Measurements from ENCODE around the gene FOXO3. TPM values are rescaled to one million over a fixed set of nuclear protein-coding genes. Genes with fewer than 3 reads are reported as not detected.

Gene FOXO3
- polyA plus RNA-seq, 2 donors = 9.6 to 15.3 TPM

DNA sequence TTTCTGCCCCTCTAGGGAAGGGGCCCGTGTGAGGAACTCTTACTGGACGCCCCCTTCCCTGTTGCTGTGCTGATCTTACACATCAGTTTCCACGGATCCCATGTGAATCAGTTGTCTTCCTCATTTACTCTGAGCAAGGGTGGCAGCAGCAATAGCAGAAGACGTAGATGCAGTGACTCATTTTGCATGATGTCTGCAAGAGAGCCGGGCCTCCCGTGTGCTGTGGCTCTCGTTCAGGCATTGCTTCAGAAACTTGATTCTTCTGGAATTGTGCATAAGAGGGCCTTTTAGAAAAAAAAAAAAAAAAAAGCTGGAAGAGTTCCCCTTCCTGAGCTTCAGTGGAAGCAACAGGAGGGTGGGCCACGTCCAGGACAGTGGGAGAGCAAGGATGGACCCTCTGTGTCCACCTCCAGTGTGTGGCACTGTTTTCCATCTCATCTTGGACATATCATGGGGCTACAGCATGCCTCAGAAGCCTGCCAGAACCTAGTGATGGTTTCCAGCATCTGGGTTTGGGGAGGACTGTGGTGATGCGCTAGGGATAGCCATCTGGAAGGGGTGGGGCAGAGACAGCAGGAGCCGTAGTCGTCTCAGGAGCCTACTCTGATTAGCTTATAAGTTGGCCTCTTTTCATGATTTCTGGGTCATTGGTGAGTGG lies 62.1 kb downstream of the FOXO3 start:
- H3K27me3 ChIP-seq (ENCODE audit: control insufficient read depth in 1 of 2, insufficient read depth in 2 of 2, low read length in 2 of 2) = no peaks in the 10 kb centered on the region
- 64 to 69% methylated on average over 11 of the region's 11 CpGs for WGBS, 2 donors
- H3K9me3 ChIP-seq (ENCODE audit: control insufficient read depth in 2 of 2, insufficient read depth in 1 of 2, low read depth in 1 of 2, low read length in 1 of 2) = no peaks in the 10 kb centered on the region
- H3K4me3 ChIP-seq (ENCODE audit: low read depth in 1 of 2, low read length in 2 of 2) = no peak overlapping the region
- peaks cover 0 to 2% of the 10 kb centered on the region in 2 donors for H3K36me3 ChIP-seq (ENCODE audit: control insufficient read depth in 2 of 2, insufficient read depth in 2 of 2, low read length in 1 of 2)
- peaks cover 11 to 18% of the 10 kb centered on the region in 2 donors for H3K4me1 ChIP-seq (ENCODE audit: control insufficient read depth in 2 of 2, insufficient read depth in 2 of 2, low read length in 1 of 2)
- H3K27ac ChIP-seq (ENCODE audit: low read depth in 2 of 2, low read length in 1 of 2) = peak overlapping the region; percentile 48 to 70

GRCh38 chr6:108623995-108624394 lies 63.3 kb downstream of the FOXO3 start:
- Histone ChIP-seq H3K4me1 (ENCODE audit: control insufficient read depth in 2 of 2, insufficient read depth in 2 of 2, low read length in 1 of 2) (peaks cover 11 to 20% of the 10 kb centered on the region in 2 donors), H3K27ac (ENCODE audit: low read depth in 2 of 2, low read length in 1 of 2) (no peak overlapping the region)
- WGBS, 2 donors = 87 to 90% methylated on average over 1 of the region's 1 CpG

DNA sequence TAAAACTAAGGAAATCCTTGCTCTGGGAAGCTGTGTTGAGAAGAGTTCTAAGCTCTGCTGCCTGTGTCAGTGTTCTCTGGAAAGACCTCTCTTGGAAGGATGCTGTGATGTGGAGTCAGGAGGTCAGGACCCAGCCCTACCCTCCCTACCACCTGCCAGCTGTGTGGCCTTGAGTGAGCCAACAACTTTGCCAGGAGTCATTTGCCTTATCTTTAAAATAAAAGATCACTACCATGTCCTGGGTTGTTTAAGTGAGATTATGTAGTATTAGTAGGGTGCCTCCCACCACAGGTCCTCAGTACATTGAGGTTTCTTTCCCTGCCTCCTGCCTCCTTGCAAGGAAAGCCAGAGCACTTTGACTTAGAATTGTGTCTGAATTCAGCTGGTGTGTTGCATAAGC lies 64.9 kb downstream of the FOXO3 start:
- H3K36me3 ChIP-seq (ENCODE audit: control insufficient read depth in 2 of 2, insufficient read depth in 2 of 2, low read length in 1 of 2) = peaks cover 0 to 2% of the 10 kb centered on the region in 2 donors
- no peak overlapping the region for H3K27ac ChIP-seq (ENCODE audit: low read depth in 2 of 2, low read length in 1 of 2)
- H3K4me3 ChIP-seq (ENCODE audit: low read depth in 1 of 2, low read length in 2 of 2) = no peak overlapping the region
- no peaks in the 10 kb centered on the region for H3K27me3 ChIP-seq (ENCODE audit: control insufficient read depth in 1 of 2, insufficient read depth in 2 of 2, low read length in 2 of 2)
- no peaks in the 10 kb centered on the region for H3K9me3 ChIP-seq (ENCODE audit: control insufficient read depth in 2 of 2, insufficient read depth in 1 of 2, low read depth in 1 of 2, low read length in 1 of 2)
- H3K4me1 ChIP-seq (ENCODE audit: control insufficient read depth in 2 of 2, insufficient read depth in 2 of 2, low read length in 1 of 2) = peaks cover 11 to 20% of the 10 kb centered on the region in 2 donors

More at GRCh38 chr6:108623995-108624394, 63.3 kb downstream of the FOXO3 start:
- Histone ChIP-seq H3K9me3 (ENCODE audit: control insufficient read depth in 2 of 2, insufficient read depth in 1 of 2, low read depth in 1 of 2, low read length in 1 of 2) (no peaks in the 10 kb centered on the region), H3K4me3 (ENCODE audit: low read depth in 1 of 2, low read length in 2 of 2) (no peak overlapping the region), H3K27me3 (ENCODE audit: control insufficient read depth in 1 of 2, insufficient read depth in 2 of 2, low read length in 2 of 2) (no peaks in the 10 kb centered on the region), H3K36me3 (ENCODE audit: control insufficient read depth in 2 of 2, insufficient read depth in 2 of 2, low read length in 1 of 2) (peaks cover 0 to 2% of the 10 kb centered on the region in 2 donors)

GRCh38 chr6:108626777-108627176 lies 66.1 kb downstream of the FOXO3 start:
- H3K27ac ChIP-seq (ENCODE audit: low read depth in 2 of 2, low read length in 1 of 2) = peak overlapping the region in 1 of 2 donors; percentile 4
- H3K4me3 ChIP-seq (ENCODE audit: low read depth in 1 of 2, low read length in 2 of 2) = no peak overlapping the region
- H3K9me3 ChIP-seq (ENCODE audit: control insufficient read depth in 2 of 2, insufficient read depth in 1 of 2, low read depth in 1 of 2, low read length in 1 of 2) = no peaks in the 10 kb centered on the region
- no peaks in the 10 kb centered on the region for H3K27me3 ChIP-seq (ENCODE audit: control insufficient read depth in 1 of 2, insufficient read depth in 2 of 2, low read length in 2 of 2)
- peaks cover 7 to 13% of the 10 kb centered on the region in 2 donors for H3K4me1 ChIP-seq (ENCODE audit: control insufficient read depth in 2 of 2, insufficient read depth in 2 of 2, low read length in 1 of 2)
- WGBS, 2 donors = 96 to 100% methylated on average over 2 of the region's 2 CpGs
- no peaks in the 10 kb centered on the region for H3K36me3 ChIP-seq (ENCODE audit: control insufficient read depth in 2 of 2, insufficient read depth in 2 of 2, low read length in 1 of 2)

GRCh38 chr6:108627692-108628550 lies 67.2 kb downstream of the FOXO3 start:
- Histone ChIP-seq H3K27me3 (ENCODE audit: control insufficient read depth in 1 of 2, insufficient read depth in 2 of 2, low read length in 2 of 2) (no peaks in the 10 kb centered on the region), H3K4me1 (ENCODE audit: control insufficient read depth in 2 of 2, insufficient read depth in 2 of 2, low read length in 1 of 2) (peaks cover 5 to 6% of the 10 kb centered on the region in 2 donors), H3K36me3 (ENCODE audit: control insufficient read depth in 2 of 2, insufficient read depth in 2 of 2, low read length in 1 of 2) (no peaks in the 10 kb centered on the region), H3K27ac (ENCODE audit: low read depth in 2 of 2, low read length in 1 of 2) (no peak overlapping the region), H3K4me3 (ENCODE audit: low read depth in 1 of 2, low read length in 2 of 2) (no peak overlapping the region), H3K9me3 (ENCODE audit: control insufficient read depth in 2 of 2, insufficient read depth in 1 of 2, low read depth in 1 of 2, low read length in 1 of 2) (no peaks in the 10 kb centered on the region)
- WGBS, 2 donors = 63 to 66% methylated on average over 4 of the region's 4 CpGs

- no peak overlapping the region for H3K4me3 ChIP-seq (ENCODE audit: low read depth in 1 of 2, low read length in 2 of 2)
- H3K9me3 ChIP-seq (ENCODE audit: control insufficient read depth in 2 of 2, insufficient read depth in 1 of 2, low read depth in 1 of 2, low read length in 1 of 2) = no peaks in the 10 kb centered on the region
- no peaks in the 10 kb centered on the region for H3K36me3 ChIP-seq (ENCODE audit: control insufficient read depth in 2 of 2, insufficient read depth in 2 of 2, low read length in 1 of 2)
- peak overlapping the region in 1 of 2 donors; percentile 4 for H3K27ac ChIP-seq (ENCODE audit: low read depth in 2 of 2, low read length in 1 of 2)
- peaks cover 0 to 4% of the 10 kb centered on the region in 2 donors for H3K4me1 ChIP-seq (ENCODE audit: control insufficient read depth in 2 of 2, insufficient read depth in 2 of 2, low read length in 1 of 2)
- WGBS, 2 donors = 82 to 85% methylated on average over 4 of the region's 4 CpGs
- no peaks in the 10 kb centered on the region for H3K27me3 ChIP-seq (ENCODE audit: control insufficient read depth in 1 of 2, insufficient read depth in 2 of 2, low read length in 2 of 2)
These were observed 69.5 kb downstream of the FOXO3 start for GRCh38 chr6:108630050-108630714.

DNA sequence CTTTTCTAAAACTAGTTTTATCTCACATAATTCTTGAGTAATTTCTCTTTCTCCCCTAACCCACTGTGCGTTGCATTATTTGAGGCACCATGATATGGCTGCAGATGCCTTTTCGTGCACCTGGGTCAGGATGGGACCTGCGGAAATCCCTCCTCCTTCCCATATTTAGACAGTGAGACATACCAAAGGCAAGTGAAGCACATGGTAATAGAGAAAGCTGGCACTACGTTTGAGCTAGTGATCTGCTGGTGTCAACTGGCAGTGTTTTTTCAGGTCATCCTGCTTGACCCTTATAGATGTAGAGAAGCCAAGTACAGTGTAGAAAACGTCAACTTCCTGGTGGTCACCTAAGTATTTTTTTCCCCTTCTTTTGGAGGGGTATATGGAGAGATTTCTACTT lies 71.7 kb downstream of the FOXO3 start:
- Histone ChIP-seq H3K27me3 (ENCODE audit: control insufficient read depth in 1 of 2, insufficient read depth in 2 of 2, low read length in 2 of 2) (no peaks in the 10 kb centered on the region), H3K27ac (ENCODE audit: low read depth in 2 of 2, low read length in 1 of 2) (no peak overlapping the region), H3K9me3 (ENCODE audit: control insufficient read depth in 2 of 2, insufficient read depth in 1 of 2, low read depth in 1 of 2, low read length in 1 of 2) (no peaks in the 10 kb centered on the region), H3K4me3 (ENCODE audit: low read depth in 1 of 2, low read length in 2 of 2) (no peak overlapping the region), H3K4me1 (ENCODE audit: control insufficient read depth in 2 of 2, insufficient read depth in 2 of 2, low read length in 1 of 2) (peaks cover 0 to 11% of the 10 kb centered on the region in 2 donors), H3K36me3 (ENCODE audit: control insufficient read depth in 2 of 2, insufficient read depth in 2 of 2, low read length in 1 of 2) (no peaks in the 10 kb centered on the region)
- 61 to 64% methylated on average over 5 of the region's 5 CpGs for WGBS, 2 donors

DNA sequence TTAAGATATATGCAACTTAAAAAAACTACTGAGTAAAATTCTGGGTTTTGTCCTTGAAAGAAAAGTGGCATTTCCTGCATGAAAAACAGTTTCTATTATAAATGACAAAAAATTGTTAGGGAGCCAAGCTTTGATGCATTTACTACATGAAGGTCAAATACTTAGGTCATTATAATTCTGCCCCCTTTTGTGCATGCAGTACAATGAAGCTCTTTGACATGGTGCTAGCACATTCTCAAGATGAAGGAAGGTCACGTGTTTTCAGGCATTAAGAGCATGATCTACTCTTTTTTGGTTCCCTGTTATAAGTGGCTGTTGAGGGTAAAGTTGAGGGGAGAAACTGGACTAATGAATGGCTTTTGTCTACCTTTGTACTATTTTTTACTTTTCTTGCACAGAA lies 72.7 kb downstream of the FOXO3 start:
- H3K27ac ChIP-seq (ENCODE audit: low read depth in 2 of 2, low read length in 1 of 2) = no peak overlapping the region
- H3K4me3 ChIP-seq (ENCODE audit: low read depth in 1 of 2, low read length in 2 of 2) = no peak overlapping the region
- H3K4me1 ChIP-seq (ENCODE audit: control insufficient read depth in 2 of 2, insufficient read depth in 2 of 2, low read length in 1 of 2) = peaks cover 0 to 10% of the 10 kb centered on the region in 2 donors
- H3K36me3 ChIP-seq (ENCODE audit: control insufficient read depth in 2 of 2, insufficient read depth in 2 of 2, low read length in 1 of 2) = no peaks in the 10 kb centered on the region
- WGBS, 2 donors = 77 to 80% methylated on average over 1 of the region's 1 CpG
- H3K27me3 ChIP-seq (ENCODE audit: control insufficient read depth in 1 of 2, insufficient read depth in 2 of 2, low read length in 2 of 2) = no peaks in the 10 kb centered on the region
- no peaks in the 10 kb centered on the region for H3K9me3 ChIP-seq (ENCODE audit: control insufficient read depth in 2 of 2, insufficient read depth in 1 of 2, low read depth in 1 of 2, low read length in 1 of 2)

DNA sequence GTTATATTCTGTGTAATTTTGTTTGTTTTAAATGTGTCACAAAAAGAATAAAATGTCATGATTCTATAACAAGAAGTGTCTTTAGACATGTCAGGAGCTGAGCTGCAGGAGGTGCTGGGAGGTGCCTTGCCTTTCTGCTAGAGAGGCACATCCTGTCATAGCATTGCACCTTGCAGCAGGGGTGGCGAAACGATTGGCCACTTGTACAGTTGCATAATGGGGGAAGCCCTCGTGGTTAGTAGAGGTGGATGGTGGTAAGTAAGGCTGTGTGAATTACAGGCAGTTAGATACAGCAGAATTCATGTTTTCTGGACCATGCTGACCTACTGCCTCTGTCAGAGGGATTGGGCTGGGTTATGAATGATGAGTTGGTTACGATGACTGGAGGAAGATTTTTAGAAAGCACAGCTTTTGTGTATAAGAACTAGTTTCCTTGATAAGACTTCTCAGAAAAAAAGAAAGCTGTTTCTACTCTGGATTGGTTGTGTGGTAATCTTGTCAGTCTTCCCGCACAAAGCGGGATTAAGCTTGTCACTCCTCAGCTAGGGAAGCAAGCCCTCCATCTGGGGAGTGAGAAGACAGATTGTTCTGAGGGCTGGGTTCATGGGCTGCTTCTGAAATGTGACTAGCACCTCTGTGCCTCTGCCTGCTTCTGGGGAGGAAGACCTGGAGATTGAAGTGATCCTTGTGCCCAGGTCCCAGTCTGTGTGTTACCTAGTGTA lies 74.9 kb downstream of the FOXO3 start:
- H3K9me3 ChIP-seq (ENCODE audit: control insufficient read depth in 2 of 2, insufficient read depth in 1 of 2, low read depth in 1 of 2, low read length in 1 of 2) = no peaks in the 10 kb centered on the region
- H3K36me3 ChIP-seq (ENCODE audit: control insufficient read depth in 2 of 2, insufficient read depth in 2 of 2, low read length in 1 of 2) = no peaks in the 10 kb centered on the region
- H3K27ac ChIP-seq (ENCODE audit: low read depth in 2 of 2, low read length in 1 of 2) = peak overlapping the region in 1 of 2 donors; percentile 3
- H3K4me1 ChIP-seq (ENCODE audit: control insufficient read depth in 2 of 2, insufficient read depth in 2 of 2, low read length in 1 of 2) = peaks cover 0 to 9% of the 10 kb centered on the region in 2 donors
- H3K4me3 ChIP-seq (ENCODE audit: low read depth in 1 of 2, low read length in 2 of 2) = no peak overlapping the region
- H3K27me3 ChIP-seq (ENCODE audit: control insufficient read depth in 1 of 2, insufficient read depth in 2 of 2, low read length in 2 of 2) = no peaks in the 10 kb centered on the region
- 67 to 72% methylated on average over 6 of the region's 6 CpGs for WGBS, 2 donors
